NCI-H1694 (cell line): ENCODE measurements around the gene TRMT112.
A peak's percentile ranks its signal among the peaks of the same experiment; 100 is the strongest.

Experiments used
- DNase-seq: peaks from one replicate; lab custom pipeline; 2025; lab: John Stamatoyannopoulos, UW

Gene TRMT112

GRCh38 chr11:64351136-64351631 is 33.8 kb upstream of the TRMT112 start:
- no peak for DNase-seq

- DNase-seq = no peak
These were observed 32.0 kb upstream of the TRMT112 start for GRCh38 chr11:64349404-64349803.

- no peak for DNase-seq
These were observed 31.6 kb upstream of the TRMT112 start for GRCh38 chr11:64349025-64349387.

GRCh38 chr11:64348383-64349024 is 31.1 kb upstream of the TRMT112 start:
- no peak for DNase-seq

- DNase-seq = no peak
These were observed 30.0 kb upstream of the TRMT112 start for GRCh38 chr11:64347193-64347867.

- DNase-seq = no peak
These were observed 27.4 kb upstream of the TRMT112 start for GRCh38 chr11:64344787-64345186.

- peak; percentile 8 for DNase-seq
These were observed 26.6 kb upstream of the TRMT112 start for GRCh38 chr11:64343767-64344559.

- DNase-seq = no peak
These were observed 25.7 kb upstream of the TRMT112 start for GRCh38 chr11:64342869-64343745.

GRCh38 chr11:64341851-64342791 is 24.8 kb upstream of the TRMT112 start:
- peak; percentile 58 for DNase-seq

GRCh38 chr11:64341429-64341828 is 24.1 kb upstream of the TRMT112 start:
- DNase-seq = no peak

- no peak for DNase-seq
These were observed 23.4 kb upstream of the TRMT112 start for GRCh38 chr11:64340671-64341335.

- DNase-seq = no peak
These were observed 22.5 kb upstream of the TRMT112 start, which contains the start of gene CCDC88B for GRCh38 chr11:64339754-64340408. CCDC88B (plus strand) TSS chr11:64340204; CDS start chr11:64340267, 63 bp downstream.

- no peak for DNase-seq
These were observed 21.9 kb upstream of the TRMT112 start for GRCh38 chr11:64339286-64339685.

- no peak for DNase-seq
These were observed 21.4 kb upstream of the TRMT112 start for GRCh38 chr11:64338716-64339115.

- DNase-seq = no peak
These were observed 20.3 kb upstream of the TRMT112 start for GRCh38 chr11:64337538-64338249.

GRCh38 chr11:64334764-64335735 is 17.7 kb upstream of the TRMT112 start:
- DNase-seq = peak; percentile 95

- no peak for DNase-seq
These were observed 16.2 kb upstream of the TRMT112 start for GRCh38 chr11:64333556-64333955.
